ENCODE data around the gene WDR62. TPM values are rescaled to one million over a fixed set of nuclear protein-coding genes. Genes with fewer than 3 reads are reported as not detected.

Gene WDR62
- total RNA-seq, 6 donors from 2014 or later: 1.00 to 7.6 (median 2.4) TPM

GRCh38 chr19:36023432-36023831 lies 31.3 kb upstream of the WDR62 start:
- no peak overlapping the region for H3K4me3 ChIP-seq
- DNase-seq (no peak), ATAC-seq (ENCODE audit: low FRiP score in 2 of 2) (no peak)
- no peak for TF ChIP-seq EP300 (IDR thresholded peaks at IDR 0.05)
- TF ChIP-seq POLR2A (IDR thresholded peaks at IDR 0.05): no peak
- no peak for TF ChIP-seq CTCF (IDR thresholded peaks at IDR 0.05)
- TF ChIP-seq POLR2AphosphoS5 (IDR thresholded peaks at IDR 0.05): no peak
- H3K27ac ChIP-seq: no peak overlapping the region
- H3K4me1 ChIP-seq: no peaks in the 10 kb centered on the region
- H3K36me3 ChIP-seq: peaks cover 0 to 19% (median 9%) of the 10 kb centered on the region in 4 donors
- no peaks in the 10 kb centered on the region for H3K9me3 ChIP-seq
- WGBS, 2 donors: 95 to 99% methylated on average over 4 to 5 of the region's 5 CpGs
- no peaks in the 10 kb centered on the region for H3K27me3 ChIP-seq

- no peak overlapping the region for H3K27ac ChIP-seq
These were observed 29.2 kb upstream of the WDR62 start for GRCh38 chr19:36025541-36025940.

GRCh38 chr19:36026091-36026876 lies 28.4 kb upstream of the WDR62 start:
- WGBS, 2 donors: 92 to 97% methylated on average over 38 to 49 of the region's 49 CpGs

More at GRCh38 chr19:36025541-36025940, 29.2 kb upstream of the WDR62 start:
- H3K36me3 ChIP-seq: peaks cover 0 to 19% (median 9%) of the 10 kb centered on the region in 4 donors
- H3K4me1 ChIP-seq: no peaks in the 10 kb centered on the region
- H3K9me3 ChIP-seq: no peaks in the 10 kb centered on the region
- ATAC-seq (ENCODE audit: low FRiP score in 2 of 2) (no peak), DNase-seq (no peak)
- TF ChIP-seq POLR2A (IDR thresholded peaks at IDR 0.05) (no peak), CTCF (IDR thresholded peaks at IDR 0.05) (no peak), POLR2AphosphoS5 (IDR thresholded peaks at IDR 0.05) (no peak), EP300 (IDR thresholded peaks at IDR 0.05) (no peak)
- 62 to 75% methylated on average over 1 of the region's 1 CpG for WGBS, 2 donors
- H3K27me3 ChIP-seq: no peaks in the 10 kb centered on the region
- H3K4me3 ChIP-seq: no peak overlapping the region

GRCh38 chr19:36027696-36028095 lies 27.0 kb upstream of the WDR62 start:
- DNase-seq: no peak
- TF ChIP-seq POLR2AphosphoS5 (IDR thresholded peaks at IDR 0.05): no peak
- WGBS, 2 donors: 93 to 98% methylated on average over 6 of the region's 6 CpGs
- Histone ChIP-seq H3K27ac (no peak overlapping the region), H3K4me3 (no peak overlapping the region), H3K36me3 (peaks cover 0 to 13% (median 6%) of the 10 kb centered on the region in 4 donors), H3K4me1 (peaks cover 0 to 7% (median 4%) of the 10 kb centered on the region in 4 donors), H3K9me3 (no peaks in the 10 kb centered on the region), H3K27me3 (peaks cover 0 to 7% (median 3%) of the 10 kb centered on the region in 4 donors)
- no peak for ATAC-seq (ENCODE audit: low FRiP score in 2 of 2)

More at GRCh38 chr19:36026091-36026876, 28.4 kb upstream of the WDR62 start:
- Histone ChIP-seq H3K27me3 (no peaks in the 10 kb centered on the region), H3K9me3 (no peaks in the 10 kb centered on the region), H3K27ac (no peak overlapping the region), H3K4me3 (no peak overlapping the region), H3K36me3 (peaks cover 0 to 19% (median 9%) of the 10 kb centered on the region in 4 donors), H3K4me1 (no peaks in the 10 kb centered on the region)
- no peak for TF ChIP-seq CTCF (IDR thresholded peaks at IDR 0.05)
- ATAC-seq (ENCODE audit: low FRiP score in 2 of 2): peak; percentile 15 to 31
- DNase-seq: peak in 1 of 2 donors; percentile 74

GRCh38 chr19:36028313-36029041 lies 26.2 kb upstream of the WDR62 start:
- 85 to 87% methylated on average over 10 of the region's 10 CpGs for WGBS, 2 donors
- TF ChIP-seq POLR2A (IDR thresholded peaks at IDR 0.05): no peak
- no peak for ATAC-seq (ENCODE audit: low FRiP score in 2 of 2)

More at GRCh38 chr19:36028313-36029041, 26.2 kb upstream of the WDR62 start:
- H3K36me3 ChIP-seq: peaks cover 0 to 13% (median 4%) of the 10 kb centered on the region in 4 donors
- H3K4me1 ChIP-seq: peaks cover 0 to 12% (median 7%) of the 10 kb centered on the region in 4 donors
- no peaks in the 10 kb centered on the region for H3K9me3 ChIP-seq
- peaks cover 0 to 7% (median 3%) of the 10 kb centered on the region in 4 donors for H3K27me3 ChIP-seq
- no peak overlapping the region for H3K27ac ChIP-seq
- DNase-seq: no peak
- H3K4me3 ChIP-seq: no peak overlapping the region
